ENCODE results near the gene SEMA5B. TPM values are rescaled to one million over a fixed set of nuclear protein-coding genes. Genes with fewer than 3 reads are reported as not detected.

SEMA5B gene
- total RNA-seq, 2 donors from 2014 or later: 0.14 to 3.2 TPM

DNA sequence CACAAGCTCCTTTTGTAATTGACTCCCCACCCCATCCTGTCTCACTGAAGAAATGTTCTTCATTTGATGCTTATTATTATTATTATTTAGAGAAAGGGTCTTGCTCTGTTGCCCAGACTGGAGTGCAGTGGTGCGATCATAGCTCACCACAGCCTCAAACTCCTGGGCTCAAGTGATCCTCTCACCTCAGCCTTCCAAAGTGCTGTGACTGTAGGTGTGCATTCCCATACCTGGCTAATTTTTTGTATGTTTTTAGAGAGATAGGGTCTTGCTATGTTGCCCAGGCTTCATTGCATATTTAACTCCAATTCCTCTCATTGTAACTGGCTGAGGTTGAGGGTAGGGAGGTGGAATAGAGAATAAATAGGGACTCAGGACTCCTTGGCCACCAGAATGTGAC is 22.3 kb downstream of the SEMA5B start:
- no peak overlapping the region for H3K4me3 ChIP-seq
- H3K27me3 ChIP-seq (replicated peaks; ENCODE audit: insufficient read depth): no peaks in the 10 kb centered on the region
- ATAC-seq (ENCODE audit: insufficient number of reproducible peaks, low FRiP score, low read depth) (no peak), DNase-seq (ENCODE audit: low spot score) (no peak)
- no peak overlapping the region for H3K27ac ChIP-seq
- TF ChIP-seq, protein P1, sequence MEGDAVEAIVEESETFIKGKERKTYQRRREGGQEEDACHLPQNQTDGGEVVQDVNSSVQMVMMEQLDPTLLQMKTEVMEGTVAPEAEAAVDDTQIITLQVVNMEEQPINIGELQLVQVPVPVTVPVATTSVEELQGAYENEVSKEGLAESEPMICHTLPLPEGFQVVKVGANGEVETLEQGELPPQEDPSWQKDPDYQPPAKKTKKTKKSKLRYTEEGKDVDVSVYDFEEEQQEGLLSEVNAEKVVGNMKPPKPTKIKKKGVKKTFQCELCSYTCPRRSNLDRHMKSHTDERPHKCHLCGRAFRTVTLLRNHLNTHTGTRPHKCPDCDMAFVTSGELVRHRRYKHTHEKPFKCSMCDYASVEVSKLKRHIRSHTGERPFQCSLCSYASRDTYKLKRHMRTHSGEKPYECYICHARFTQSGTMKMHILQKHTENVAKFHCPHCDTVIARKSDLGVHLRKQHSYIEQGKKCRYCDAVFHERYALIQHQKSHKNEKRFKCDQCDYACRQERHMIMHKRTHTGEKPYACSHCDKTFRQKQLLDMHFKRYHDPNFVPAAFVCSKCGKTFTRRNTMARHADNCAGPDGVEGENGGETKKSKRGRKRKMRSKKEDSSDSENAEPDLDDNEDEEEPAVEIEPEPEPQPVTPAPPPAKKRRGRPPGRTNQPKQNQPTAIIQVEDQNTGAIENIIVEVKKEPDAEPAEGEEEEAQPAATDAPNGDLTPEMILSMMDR (IDR thresholded peaks at IDR 0.05): no peak
- H3K9me3 ChIP-seq: no peaks in the 10 kb centered on the region
- no peaks in the 10 kb centered on the region for H3K36me3 ChIP-seq
- no peaks in the 10 kb centered on the region for H3K4me1 ChIP-seq (ENCODE audit: control insufficient read depth in 1 of 2, low read depth in 2 of 2)

DNA sequence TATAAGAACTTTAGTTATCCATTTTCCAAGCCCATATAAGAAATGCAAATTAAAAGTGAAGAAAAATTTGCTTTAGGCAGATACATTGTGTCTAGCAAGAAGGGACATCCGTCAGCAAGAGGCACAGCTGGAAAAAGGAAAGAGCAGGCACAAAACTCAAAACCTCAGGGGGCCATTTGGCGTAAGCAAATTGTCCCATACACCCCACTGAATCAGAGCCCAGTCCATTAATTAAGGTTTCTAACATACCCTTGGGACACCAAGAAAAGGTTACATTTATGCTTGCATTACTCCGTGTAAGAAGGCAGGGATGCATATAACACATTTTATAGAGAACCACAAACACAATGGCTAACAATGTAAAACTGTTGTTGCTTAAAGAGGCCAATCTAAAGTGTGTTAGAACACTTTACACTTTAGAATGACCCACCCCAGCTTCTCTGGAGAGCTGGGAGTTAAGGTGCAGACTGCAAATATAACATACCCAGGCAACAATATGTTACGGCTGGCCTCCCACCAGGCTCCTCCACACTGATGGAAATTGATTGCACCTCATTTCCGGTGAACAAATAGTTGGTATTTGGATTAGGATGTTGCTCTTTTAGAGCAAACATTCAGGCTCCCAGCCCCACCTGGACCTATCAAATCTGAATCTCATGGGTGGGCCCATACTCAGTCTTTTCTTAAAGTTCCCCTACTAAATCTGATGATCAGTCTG is 23.2 kb downstream of the SEMA5B start:
- Histone ChIP-seq H3K27ac (no peak overlapping the region), H3K9me3 (no peaks in the 10 kb centered on the region), H3K4me3 (no peak overlapping the region), H3K36me3 (no peaks in the 10 kb centered on the region), H3K4me1 (ENCODE audit: control insufficient read depth in 1 of 2, low read depth in 2 of 2) (no peaks in the 10 kb centered on the region), H3K27me3 (replicated peaks; ENCODE audit: insufficient read depth) (no peaks in the 10 kb centered on the region)
- TF ChIP-seq, protein P1 (IDR thresholded peaks at IDR 0.05): no peak
- ATAC-seq (ENCODE audit: insufficient number of reproducible peaks, low FRiP score, low read depth) (no peak), DNase-seq (ENCODE audit: low spot score) (no peak)

DNA sequence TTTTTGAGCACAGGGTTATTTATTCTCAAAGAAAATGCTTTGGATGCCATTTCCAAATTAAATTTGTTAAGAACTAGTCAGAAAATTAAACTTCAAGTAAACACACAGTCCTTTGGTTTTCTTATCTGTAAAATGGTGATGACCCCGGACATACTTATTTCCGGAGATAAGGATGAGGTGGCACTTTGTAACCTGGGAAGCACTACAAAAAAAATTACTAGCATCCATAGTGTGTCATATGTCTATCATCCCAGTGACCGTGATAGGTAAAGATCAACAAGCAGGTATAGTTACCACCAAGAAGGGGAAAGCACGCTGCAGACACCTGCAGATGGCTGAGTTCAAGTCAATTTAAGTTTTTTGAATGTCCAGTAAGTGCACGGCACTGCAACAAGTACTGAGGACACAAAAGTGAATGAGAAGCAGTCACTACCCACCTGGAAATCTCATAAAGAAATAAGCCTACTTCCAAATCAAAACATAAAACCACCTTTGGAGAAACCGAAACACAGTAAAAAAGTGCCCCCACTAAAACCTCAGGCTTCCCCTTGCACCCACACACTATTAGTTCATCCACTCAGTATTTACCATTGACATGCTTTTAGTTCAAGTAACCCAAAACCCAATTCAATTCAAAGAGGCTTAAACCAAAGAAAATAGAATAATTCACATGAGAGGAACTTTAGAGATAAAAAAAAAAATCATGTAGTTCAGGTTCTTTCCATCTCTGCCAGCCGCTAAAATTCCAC is 24.6 kb downstream of the SEMA5B start:
- DNase-seq (ENCODE audit: low spot score) (no peak), ATAC-seq (ENCODE audit: insufficient number of reproducible peaks, low FRiP score, low read depth) (no peak)
- no peaks in the 10 kb centered on the region for H3K4me1 ChIP-seq (ENCODE audit: control insufficient read depth in 1 of 2, low read depth in 2 of 2)
- no peaks in the 10 kb centered on the region for H3K27me3 ChIP-seq (replicated peaks; ENCODE audit: insufficient read depth)
- no peaks in the 10 kb centered on the region for H3K9me3 ChIP-seq
- H3K27ac ChIP-seq: no peak overlapping the region
- TF ChIP-seq, protein P1 (IDR thresholded peaks at IDR 0.05): no peak
- no peak overlapping the region for H3K4me3 ChIP-seq
- H3K36me3 ChIP-seq: no peaks in the 10 kb centered on the region

DNA sequence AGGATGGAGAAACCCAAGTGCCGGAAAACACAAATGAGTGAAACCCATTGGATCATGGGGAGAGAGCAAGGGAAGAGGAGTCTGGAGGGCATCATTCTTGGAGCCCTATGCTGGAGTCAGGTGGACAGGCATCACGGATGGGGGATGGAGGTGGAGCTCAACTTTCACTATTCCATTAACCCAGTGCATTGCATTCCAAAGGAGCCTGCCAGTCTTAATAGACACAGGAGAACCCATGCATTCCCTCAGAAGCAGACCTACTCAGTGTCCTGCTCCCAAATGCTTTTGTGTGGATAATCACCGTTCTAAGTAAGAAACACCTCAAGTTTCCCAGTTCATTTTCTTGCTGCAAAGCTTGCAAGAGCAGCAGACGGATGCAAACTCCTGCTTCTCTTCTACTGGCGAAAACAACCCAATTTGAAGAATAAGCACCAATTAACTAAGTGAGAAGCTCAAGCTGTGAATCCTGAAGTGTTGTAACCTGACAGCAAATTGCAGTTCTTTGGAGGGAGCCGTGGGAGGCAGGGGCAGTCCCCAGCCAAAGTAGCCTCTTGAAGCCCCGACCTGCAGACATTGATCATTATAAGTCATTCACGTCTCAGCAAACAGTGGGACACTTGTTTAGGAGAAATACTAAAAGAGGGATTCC is 25.3 kb downstream of the SEMA5B start:
- no peaks in the 10 kb centered on the region for H3K9me3 ChIP-seq
- H3K4me3 ChIP-seq: no peak overlapping the region
- ATAC-seq (ENCODE audit: insufficient number of reproducible peaks, low FRiP score, low read depth) (no peak), DNase-seq (ENCODE audit: low spot score) (no peak)
- TF ChIP-seq, protein P1 (IDR thresholded peaks at IDR 0.05): no peak
- H3K27me3 ChIP-seq (replicated peaks; ENCODE audit: insufficient read depth): no peaks in the 10 kb centered on the region
- H3K27ac ChIP-seq: no peak overlapping the region
- no peaks in the 10 kb centered on the region for H3K4me1 ChIP-seq (ENCODE audit: control insufficient read depth in 1 of 2, low read depth in 2 of 2)
- H3K36me3 ChIP-seq: no peaks in the 10 kb centered on the region

DNA sequence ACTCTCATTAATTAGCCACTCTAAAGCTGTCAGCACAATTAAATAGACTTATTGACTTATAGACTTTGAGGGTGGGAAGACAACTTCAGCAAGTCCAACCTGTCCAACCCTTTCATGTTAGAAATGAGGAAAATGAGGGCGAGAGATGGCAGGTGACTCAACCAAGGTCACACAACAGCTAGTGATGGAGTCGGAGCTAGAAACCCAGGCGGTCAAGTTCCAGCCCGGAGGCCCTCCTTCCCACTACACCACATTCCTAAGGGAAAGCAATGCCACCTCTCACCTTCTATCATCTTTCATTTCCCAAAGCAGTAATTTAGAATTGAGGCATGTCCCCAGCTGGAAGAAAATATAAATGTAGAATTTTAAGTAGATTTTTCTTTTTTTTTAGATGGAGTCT is 28.7 kb downstream of the SEMA5B start:
- Histone ChIP-seq H3K27ac (no peak overlapping the region), H3K9me3 (no peaks in the 10 kb centered on the region), H3K4me1 (ENCODE audit: control insufficient read depth in 1 of 2, low read depth in 2 of 2) (peaks cover 5 to 16% of the 10 kb centered on the region in 2 donors), H3K4me3 (no peak overlapping the region), H3K36me3 (no peaks in the 10 kb centered on the region), H3K27me3 (replicated peaks; ENCODE audit: insufficient read depth) (no peaks in the 10 kb centered on the region)
- TF ChIP-seq, protein P1 (IDR thresholded peaks at IDR 0.05): no peak
- no peak for DNase-seq (ENCODE audit: low spot score)
- no peak for ATAC-seq (ENCODE audit: insufficient number of reproducible peaks, low FRiP score, low read depth)

All from thoracic aorta (tissue), 2 donors.